Activated CD8-positive, alpha-beta T cell treated with anti-CD3 and anti-CD28 coated beads, Interleukin-2, amount 10 ng/mL, durations not matched to agents 7 days and 5 days (primary cell): ENCODE results near the gene SBF2. TPM values are rescaled to one million over a fixed set of nuclear protein-coding genes. Genes with fewer than 3 reads are reported as not detected.
"Not testable (repeated sequence)": the region's sequence is repeated elsewhere in the genome, so short reads cannot be mapped to it uniquely, and the experiment has no call there.

Source experiments
- ATAC-seq: fragments of 150-1000 bp; cut with Tn5 transposase; one replicate; pipeline ENCODE4 v1.10.0; 2021; ENCODE audit warnings: moderate library complexity
- CTCF ChIA-PET: fragments of 350-600 bp; sonication (Branson Sonifier 250); formaldehyde crosslinking; loops from one replicate; lab custom pipeline; 2021; ENCODE audit warnings: antibody characterized with exemption; lab: Charles Lee
- POLR2A ChIA-PET: fragments of 350-600 bp; sonication (Branson Sonifier 250); formaldehyde crosslinking; loops from one replicate; lab custom pipeline; 2021; ENCODE audit warnings: antibody characterized with exemption; lab: Charles Lee
- DNase-seq: peaks from one replicate; pipeline ENCODE4 v3.0.0-alpha.2; 2020
- H3K27ac Mint-ChIP-seq: one replicate; pipeline ENCODE4 v1.8.0; 2021; ENCODE audit warnings: mild to moderate bottlenecking, mixed read lengths
- H3K27me3 Mint-ChIP-seq: one replicate; pipeline ENCODE4 v1.8.0; 2021; ENCODE audit warnings: low read depth, mixed read lengths
- H3K36me3 Mint-ChIP-seq: one replicate; pipeline ENCODE4 v1.8.0; 2021; ENCODE audit warnings: low read depth, mixed read lengths
- H3K4me1 Mint-ChIP-seq: one replicate; pipeline ENCODE4 v1.8.0; 2021; ENCODE audit warnings: low read depth, mixed read lengths
- H3K4me3 Mint-ChIP-seq: one replicate; pipeline ENCODE4 v1.8.0; 2021; ENCODE audit warnings: mild to moderate bottlenecking, mixed read lengths
- H3K9me3 Mint-ChIP-seq: one replicate; pipeline ENCODE4 v1.8.0; 2022; ENCODE audit warnings: mixed read lengths; ENCODE audit not compliant: insufficient read depth
- total RNA-seq, 2 experiments: library from RNA; stranded (reverse); gene quantifications; one replicate each; pipeline ENCODE4 v1.2.3, GENCODE V29; 2021

SBF2 gene
- total RNA-seq, 2 experiments from 2014 or later = 5.1 to 5.9 TPM

GRCh38 chr11:10149553-10149952, 144.5 kb downstream of the SBF2 start:
- no peak overlapping the region for H3K27ac Mint-ChIP-seq
- no peak for ATAC-seq
- ChIA-PET POLR2A (no interaction called here), CTCF (no interaction called here)
- no peaks in the 10 kb centered on the region for H3K4me1 Mint-ChIP-seq
- no peak for DNase-seq
- H3K4me3 Mint-ChIP-seq = no peak overlapping the region
- H3K36me3 Mint-ChIP-seq = no peaks in the 10 kb centered on the region
- H3K9me3 Mint-ChIP-seq = no peaks in the 10 kb centered on the region
- H3K27me3 Mint-ChIP-seq = no peaks in the 10 kb centered on the region

GRCh38 chr11:10147195-10147594, 146.8 kb downstream of the SBF2 start:
- H3K4me3 Mint-ChIP-seq = no peak overlapping the region
- H3K27me3 Mint-ChIP-seq = no peaks in the 10 kb centered on the region
- DNase-seq (no peak), ATAC-seq (no peak)
- no peaks in the 10 kb centered on the region for H3K9me3 Mint-ChIP-seq
- H3K36me3 Mint-ChIP-seq = no peaks in the 10 kb centered on the region
- POLR2A ChIA-PET = no interaction called here
- H3K4me1 Mint-ChIP-seq = no peaks in the 10 kb centered on the region
- no peak overlapping the region for H3K27ac Mint-ChIP-seq
- CTCF ChIA-PET = no interaction called here

GRCh38 chr11:10144954-10145353, 149.1 kb downstream of the SBF2 start:
- no peak for DNase-seq
- CTCF ChIA-PET = no interaction called here

GRCh38 chr11:10139656-10140055, 154.4 kb downstream of the SBF2 start:
- Mint-ChIP-seq H3K36me3 (no peaks in the 10 kb centered on the region), H3K4me3 (no peak overlapping the region), H3K9me3 (no peaks in the 10 kb centered on the region), H3K27ac (no peak overlapping the region), H3K27me3 (no peaks in the 10 kb centered on the region), H3K4me1 (no peaks in the 10 kb centered on the region)
- ChIA-PET POLR2A (no interaction called here), CTCF (no interaction called here)
- ATAC-seq = no peak
- DNase-seq = no peak

More at GRCh38 chr11:10144954-10145353, 149.1 kb downstream of the SBF2 start:
- POLR2A ChIA-PET = no interaction called here
- ATAC-seq = no peak
- Mint-ChIP-seq H3K27me3 (no peaks in the 10 kb centered on the region), H3K4me1 (no peaks in the 10 kb centered on the region), H3K9me3 (no peaks in the 10 kb centered on the region), H3K36me3 (no peaks in the 10 kb centered on the region), H3K27ac (no peak overlapping the region), H3K4me3 (no peak overlapping the region)

- DNase-seq (no peak), ATAC-seq (no peak)
- Mint-ChIP-seq H3K4me1 (no peaks in the 10 kb centered on the region), H3K27ac (no peak overlapping the region), H3K36me3 (no peaks in the 10 kb centered on the region), H3K9me3 (no peaks in the 10 kb centered on the region), H3K27me3 (no peaks in the 10 kb centered on the region), H3K4me3 (no peak overlapping the region)
- ChIA-PET POLR2A (no interaction called here), CTCF (no interaction called here)
Observed at GRCh38 chr11:10139143-10139542, 154.9 kb downstream of the SBF2 start.

- POLR2A ChIA-PET = no interaction called here
- Mint-ChIP-seq H3K27me3 (no peaks in the 10 kb centered on the region), H3K4me3 (no peak overlapping the region), H3K9me3 (no peaks in the 10 kb centered on the region), H3K36me3 (no peaks in the 10 kb centered on the region), H3K4me1 (no peaks in the 10 kb centered on the region), H3K27ac (no peak overlapping the region)
- CTCF ChIA-PET = no interaction called here
- DNase-seq (no peak), ATAC-seq (no peak)
Observed at GRCh38 chr11:10134975-10135481, 159.0 kb downstream of the SBF2 start.

- POLR2A ChIA-PET, CTCF ChIA-PET, DNase-seq, ATAC-seq, H3K36me3 Mint-ChIP-seq, H3K4me1 Mint-ChIP-seq, H3K9me3 Mint-ChIP-seq, H3K27ac Mint-ChIP-seq, H3K4me3 Mint-ChIP-seq, H3K27me3 Mint-ChIP-seq: not testable (repeated sequence)
Observed at GRCh38 chr11:10134226-10134625, 159.8 kb downstream of the SBF2 start.

- H3K4me3 Mint-ChIP-seq, CTCF ChIA-PET, H3K27me3 Mint-ChIP-seq, POLR2A ChIA-PET, H3K27ac Mint-ChIP-seq, DNase-seq, H3K4me1 Mint-ChIP-seq, ATAC-seq, H3K36me3 Mint-ChIP-seq, H3K9me3 Mint-ChIP-seq: not testable (repeated sequence)
Observed at GRCh38 chr11:10133251-10133650, 160.8 kb downstream of the SBF2 start.

- H3K9me3 Mint-ChIP-seq = no peaks in the 10 kb centered on the region
- ChIA-PET CTCF (no interaction called here), POLR2A (no interaction called here)
- DNase-seq (no peak), ATAC-seq (no peak)
- H3K27me3 Mint-ChIP-seq = no peaks in the 10 kb centered on the region
- no peaks in the 10 kb centered on the region for H3K36me3 Mint-ChIP-seq
- H3K4me3 Mint-ChIP-seq = no peak overlapping the region
- H3K4me1 Mint-ChIP-seq = no peaks in the 10 kb centered on the region
- no peak overlapping the region for H3K27ac Mint-ChIP-seq
Observed at GRCh38 chr11:10130875-10131274, 163.1 kb downstream of the SBF2 start.

GRCh38 chr11:10129184-10129583, 164.8 kb downstream of the SBF2 start:
- POLR2A ChIA-PET, ATAC-seq, H3K4me3 Mint-ChIP-seq, H3K36me3 Mint-ChIP-seq, H3K9me3 Mint-ChIP-seq, H3K27me3 Mint-ChIP-seq, H3K4me1 Mint-ChIP-seq, H3K27ac Mint-ChIP-seq, DNase-seq, CTCF ChIA-PET: not testable (repeated sequence)

- Mint-ChIP-seq H3K27me3 (no peaks in the 10 kb centered on the region), H3K36me3 (no peaks in the 10 kb centered on the region), H3K4me3 (no peak overlapping the region), H3K4me1 (no peaks in the 10 kb centered on the region), H3K9me3 (no peaks in the 10 kb centered on the region), H3K27ac (no peak overlapping the region)
- POLR2A ChIA-PET = no interaction called here
- DNase-seq (no peak), ATAC-seq (no peak)
- CTCF ChIA-PET = no interaction called here
Observed at GRCh38 chr11:10125522-10126133, 168.4 kb downstream of the SBF2 start.

GRCh38 chr11:10122326-10123197, 171.5 kb downstream of the SBF2 start:
- no peaks in the 10 kb centered on the region for H3K4me1 Mint-ChIP-seq
- no peak for DNase-seq
- CTCF ChIA-PET = no interaction called here
- no peaks in the 10 kb centered on the region for H3K9me3 Mint-ChIP-seq
- no peak overlapping the region for H3K27ac Mint-ChIP-seq
- no peaks in the 10 kb centered on the region for H3K36me3 Mint-ChIP-seq
- no peak overlapping the region for H3K4me3 Mint-ChIP-seq
- POLR2A ChIA-PET = no interaction called here
- H3K27me3 Mint-ChIP-seq = no peaks in the 10 kb centered on the region
- ATAC-seq = no peak
